Colonic mucosa (tissue), 4 donors: ENCODE measurements around the gene KRTAP10-4. TPM values are rescaled to one million over a fixed set of nuclear protein-coding genes. Genes with fewer than 3 reads are reported as not detected.

ENCODE experiments used
- DNase-seq: peaks from one replicate; pipeline ENCODE4 v3.0.0-alpha.2; 2020
- H3K27ac ChIP-seq: fragments of 200-600 bp; one replicate; pipeline ENCODE4 v1.8.0; 2021
- H3K27me3 ChIP-seq: fragments of 200-600 bp; one replicate; pipeline ENCODE4 v1.8.0; 2021
- H3K36me3 ChIP-seq: fragments of 200-600 bp; one replicate; pipeline ENCODE4 v1.8.0; 2021
- H3K4me1 ChIP-seq: fragments of 200-600 bp; one replicate; pipeline ENCODE4 v1.8.0; 2021; ENCODE audit warnings: mild to moderate bottlenecking
- H3K4me3 ChIP-seq: fragments of 200-600 bp; one replicate; pipeline ENCODE4 v1.8.0; 2021
- H3K9ac ChIP-seq, 2 donors: one replicate each; pipeline ENCODE4 v1.7.0; 2013; ENCODE audit warnings: control low read depth in 2 of 2, low read depth in 2 of 2, low read length in 2 of 2
- H3K9me3 ChIP-seq: fragments of 200-600 bp; one replicate; pipeline ENCODE4 v1.8.0; 2021
- CTCF ChIP-seq: fragments of 200-600 bp; IDR thresholded peaks from one replicate; pipeline ENCODE4 v1.8.0; 2022; ENCODE audit warnings: antibody characterized with exemption, mild to moderate bottlenecking
- intact Hi-C: fragments of 100-400 bp; cut with DNase I; formaldehyde crosslinking; loops from one replicate; pipeline ENCODE4 v1.14.1; 2022
- total RNA-seq, 2 donors: library from RNA; stranded (reverse); fragmentation: NEBNext Ultra II Directional in 1 of 2; extraction: Animal tissue kit (Norgen Biotek cat#: 25700) in 1 of 2; gene quantifications; one replicate each; pipeline ENCODE4 v1.2.1, GENCODE V29; 2021
- donor health status: healthy.
- donor health status: DM: no; HTN: no; CAD: no.
- donor health status: DM: no; HTN: no; CAD: no.

KRTAP10-4 gene
- total RNA-seq, 2 donors from 2014 or later: not detected

- DNase-seq: no peak
- intact Hi-C loops: no loop called here
These were observed 9.7 kb downstream of the KRTAP10-4 start for GRCh38 chr21:44583089-44583799.

GRCh38 chr21:44583800-44584147, 10.2 kb downstream of the KRTAP10-4 start:
- Histone ChIP-seq H3K27ac (no peak overlapping the region), H3K4me3 (no peak overlapping the region), H3K9me3 (no peaks in the 10 kb centered on the region), H3K9ac (no peak overlapping the region), H3K36me3 (no peaks in the 10 kb centered on the region), H3K4me1 (no peaks in the 10 kb centered on the region), H3K27me3 (no peaks in the 10 kb centered on the region)
- TF ChIP-seq CTCF: no peak
- intact Hi-C loops: no loop called here
- DNase-seq: no peak

More at GRCh38 chr21:44583089-44583799, 9.7 kb downstream of the KRTAP10-4 start:
- Histone ChIP-seq H3K27ac (no peak overlapping the region), H3K4me1 (no peaks in the 10 kb centered on the region), H3K27me3 (no peaks in the 10 kb centered on the region), H3K9me3 (no peaks in the 10 kb centered on the region), H3K36me3 (no peaks in the 10 kb centered on the region), H3K9ac (no peak overlapping the region), H3K4me3 (no peak overlapping the region)
- no peak for TF ChIP-seq CTCF

- intact Hi-C loops: no loop called here
- Histone ChIP-seq H3K9ac (no peak overlapping the region), H3K27me3 (no peaks in the 10 kb centered on the region), H3K36me3 (no peaks in the 10 kb centered on the region), H3K9me3 (no peaks in the 10 kb centered on the region), H3K4me1 (no peaks in the 10 kb centered on the region), H3K4me3 (no peak overlapping the region), H3K27ac (no peak overlapping the region)
- TF ChIP-seq CTCF: no peak
- no peak for DNase-seq
These were observed 12.4 kb downstream of the KRTAP10-4 start for GRCh38 chr21:44585892-44586291.

- Histone ChIP-seq H3K9ac (no peak overlapping the region), H3K4me1 (no peaks in the 10 kb centered on the region), H3K27ac (no peak overlapping the region), H3K27me3 (no peaks in the 10 kb centered on the region), H3K36me3 (no peaks in the 10 kb centered on the region), H3K9me3 (no peaks in the 10 kb centered on the region), H3K4me3 (no peak overlapping the region)
- TF ChIP-seq CTCF: no peak
- intact Hi-C loops: no loop called here
- no peak for DNase-seq
These were observed 15.6 kb downstream of the KRTAP10-4 start for GRCh38 chr21:44589094-44589493.

GRCh38 chr21:44589586-44590305, 16.2 kb downstream of the KRTAP10-4 start:
- Histone ChIP-seq H3K4me3 (no peak overlapping the region), H3K27ac (no peak overlapping the region), H3K9ac (no peak overlapping the region), H3K27me3 (no peaks in the 10 kb centered on the region), H3K36me3 (no peaks in the 10 kb centered on the region), H3K4me1 (no peaks in the 10 kb centered on the region), H3K9me3 (no peaks in the 10 kb centered on the region)
- TF ChIP-seq CTCF: no peak
- intact Hi-C loops: no loop called here
- no peak for DNase-seq
